ENCODE results near the gene DDC.

DNA sequence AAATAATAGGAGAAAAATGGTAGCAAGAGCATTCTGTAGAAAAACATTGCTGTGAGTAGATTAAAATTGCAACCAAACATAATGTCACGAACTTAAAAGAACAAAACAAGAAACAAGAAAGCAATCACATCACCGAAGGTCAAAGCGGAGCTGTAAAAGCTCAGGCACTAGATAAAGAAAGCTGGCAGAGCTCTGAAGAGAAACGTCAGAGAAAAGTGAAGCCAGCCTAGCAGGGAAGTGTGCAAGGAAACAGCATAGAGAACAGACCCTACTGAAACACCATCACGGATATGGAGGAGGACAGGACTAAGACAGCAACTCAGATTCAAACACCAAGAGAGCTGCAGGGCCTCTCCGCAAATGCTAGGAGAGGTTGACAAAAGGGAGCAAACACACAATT, 22.5 kb upstream of the DDC start:
- TF ChIP-seq, protein P1, sequence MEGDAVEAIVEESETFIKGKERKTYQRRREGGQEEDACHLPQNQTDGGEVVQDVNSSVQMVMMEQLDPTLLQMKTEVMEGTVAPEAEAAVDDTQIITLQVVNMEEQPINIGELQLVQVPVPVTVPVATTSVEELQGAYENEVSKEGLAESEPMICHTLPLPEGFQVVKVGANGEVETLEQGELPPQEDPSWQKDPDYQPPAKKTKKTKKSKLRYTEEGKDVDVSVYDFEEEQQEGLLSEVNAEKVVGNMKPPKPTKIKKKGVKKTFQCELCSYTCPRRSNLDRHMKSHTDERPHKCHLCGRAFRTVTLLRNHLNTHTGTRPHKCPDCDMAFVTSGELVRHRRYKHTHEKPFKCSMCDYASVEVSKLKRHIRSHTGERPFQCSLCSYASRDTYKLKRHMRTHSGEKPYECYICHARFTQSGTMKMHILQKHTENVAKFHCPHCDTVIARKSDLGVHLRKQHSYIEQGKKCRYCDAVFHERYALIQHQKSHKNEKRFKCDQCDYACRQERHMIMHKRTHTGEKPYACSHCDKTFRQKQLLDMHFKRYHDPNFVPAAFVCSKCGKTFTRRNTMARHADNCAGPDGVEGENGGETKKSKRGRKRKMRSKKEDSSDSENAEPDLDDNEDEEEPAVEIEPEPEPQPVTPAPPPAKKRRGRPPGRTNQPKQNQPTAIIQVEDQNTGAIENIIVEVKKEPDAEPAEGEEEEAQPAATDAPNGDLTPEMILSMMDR (IDR thresholded peaks at IDR 0.05), result no peak
- no peak for TF ChIP-seq POLR2A (IDR thresholded peaks at IDR 0.05)
